Liver (tissue), 9 donors: Measurements from ENCODE around the gene ARHGAP6. TPM values are rescaled to one million over a fixed set of nuclear protein-coding genes. Genes with fewer than 3 reads are reported as not detected.

Experiments used
- DNase-seq: peaks from one replicate; pipeline ENCODE4 v3.0.0-alpha.2; 2017; ENCODE audit warnings: low spot score
- H3K27ac ChIP-seq, 2 donors: one replicate each; pipeline ENCODE4 v1.7.0; 2013; ENCODE audit warnings: inconsistent platforms in 2 of 2, low read length in 2 of 2, control low read depth in 1 of 2, low read depth in 1 of 2, mild to moderate bottlenecking in 1 of 2
- H3K27me3 ChIP-seq, 4 donors: one replicate each; pipeline versions ENCODE4 v1.6.1 to v1.7.0; 2013; ENCODE audit warnings: low read length in 3 of 4, inconsistent platforms in 1 of 4, mild to moderate bottlenecking in 1 of 4, moderate library complexity in 1 of 4; ENCODE audit not compliant: control insufficient read depth in 4 of 4, insufficient read depth in 4 of 4
- H3K36me3 ChIP-seq, 4 donors: one replicate each; pipeline versions ENCODE4 v1.6.1 to v1.7.0; 2013; ENCODE audit warnings: low read length in 3 of 4, mild to moderate bottlenecking in 3 of 4, low read depth in 1 of 4, moderate library complexity in 1 of 4; ENCODE audit not compliant: control insufficient read depth in 4 of 4, insufficient read depth in 3 of 4
- H3K4me1 ChIP-seq, 4 donors: one replicate each; pipeline versions ENCODE4 v1.6.1 to v1.7.0; 2013; ENCODE audit warnings: low read length in 3 of 4, mild to moderate bottlenecking in 3 of 4, moderate library complexity in 1 of 4; ENCODE audit not compliant: control insufficient read depth in 4 of 4, insufficient read depth in 4 of 4
- H3K4me3 ChIP-seq, 3 donors: one replicate each; pipeline versions ENCODE4 v1.6.1 to v1.7.0; 2013; ENCODE audit warnings: low read length in 3 of 3, control low read depth in 1 of 3, low read depth in 1 of 3, mild to moderate bottlenecking in 1 of 3
- H3K9ac ChIP-seq, 2 donors: one replicate each; pipeline ENCODE4 v1.7.0; 2013; ENCODE audit warnings: low read length in 2 of 2, mild to moderate bottlenecking in 2 of 2, moderate library complexity in 2 of 2, control low read depth in 1 of 2, low read depth in 1 of 2
- H3K9me3 ChIP-seq, 4 donors: one replicate each; pipeline versions ENCODE4 v1.6.1 to v1.7.0; 2013; ENCODE audit warnings: low read length in 3 of 4; ENCODE audit not compliant: control insufficient read depth in 4 of 4
- EGR1 ChIP-seq, 2 donors: IDR thresholded peaks; 2 replicates each; pipeline ENCODE4 v1.6.1; 2016 to 2018; ENCODE audit warnings: antibody characterized with exemption in 2 of 2, low read depth in 2 of 2
- FOXA2 ChIP-seq: IDR thresholded peaks from 2 replicates; pipeline ENCODE4 v1.6.1; 2016; ENCODE audit warnings: antibody characterized with exemption
- GABPA ChIP-seq, 2 donors: IDR thresholded peaks in 1 of 2; conservative IDR thresholded peaks in 1 of 2; 2 replicates each; pipeline ENCODE4 v1.6.1; 2016; ENCODE audit warnings: antibody characterized with exemption in 2 of 2, mild to moderate bottlenecking in 1 of 2, moderate library complexity in 1 of 2
- HNF4A ChIP-seq, 2 donors: conservative IDR thresholded peaks; 2 replicates each; pipeline ENCODE4 v1.6.1; 2016; ENCODE audit warnings: antibody characterized with exemption in 2 of 2, mild to moderate bottlenecking in 2 of 2
- NR2F2 ChIP-seq: IDR thresholded peaks from 2 replicates; pipeline ENCODE4 v1.6.1; 2016; ENCODE audit warnings: antibody characterized with exemption
- WGBS: extraction: QIAGEN DNeasy Blood & Tissue Kit; methylation state at CpG from one replicate; pipeline ENCODE4 v1.1.7; 2013; 5-methylcytosine and 5-hydroxymethylcytosine counted together
- polyA plus RNA-seq, 2 donors: library from polyadenylated mRNA; stranded (reverse) in 1 of 2; unstranded in 1 of 2; fragments of 200-250 nt in 1 of 2; fragments of >200 nt in 1 of 2; fragmentation: Nextera tagmentation in 1 of 2; extraction: Ambion mirVana in 1 of 2; gene quantifications; one replicate each; pipeline versions ENCODE4 v1.2.1 to v1.2.3, GENCODE V29; 2013 to 2015
- total RNA-seq, 2 donors: library from RNA; depleted of rRNA; stranded (reverse); fragments of >200 nt; gene quantifications; one replicate each; pipeline ENCODE4 v1.2.3, GENCODE V29; 2014
- TF ChIP-seq, protein P1 (sequence below): IDR thresholded peaks from 2 replicates; pipeline ENCODE4 v1.6.1; 2016; ENCODE audit warnings: antibody characterized with exemption
- TF ChIP-seq, protein P2 (sequence below): fragments of 150-350 bp; IDR thresholded peaks from 2 replicates; pipeline ENCODE4 v1.5.1; 2017; ENCODE audit warnings: improper control_type of control experiment, low read depth, low read length; ENCODE audit not compliant: missing input control
- TF ChIP-seq, protein P3 (sequence below): IDR thresholded peaks from 2 replicates; pipeline ENCODE4 v1.6.1; 2016; ENCODE audit warnings: antibody characterized with exemption
- TF ChIP-seq, protein P4 (sequence below): IDR thresholded peaks from 2 replicates; pipeline ENCODE4 v1.6.1; 2016; ENCODE audit warnings: antibody characterized with exemption
- donor health status: healthy.
- donor health status: healthy.
- donor health status: healthy.
- donor health status: healthy.
- donor health status: healthy.

Gene ARHGAP6
- total and polyA plus RNA-seq, 4 donors = 0.10 to 2.2 (median 0.65) TPM

DNA sequence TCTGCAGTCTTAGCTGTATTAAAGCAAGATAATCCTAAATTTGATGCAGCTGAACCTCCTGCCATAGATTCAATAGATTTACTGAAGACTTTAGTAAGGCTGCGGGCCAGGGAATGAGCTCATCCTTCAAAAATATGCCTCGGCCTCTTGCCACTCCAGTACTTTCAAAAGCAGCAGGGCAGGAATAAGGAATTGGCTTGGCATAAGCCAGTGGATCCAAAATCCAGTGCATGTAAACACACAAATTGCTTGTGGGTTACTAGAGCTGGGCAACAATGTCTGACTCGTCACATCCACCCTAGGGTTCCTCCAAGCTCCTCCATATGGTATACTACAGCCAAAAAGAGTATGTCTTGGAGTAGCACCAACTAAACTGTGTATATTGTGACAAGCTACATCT is 207.6 kb downstream of the ARHGAP6 start:
- H3K4me1 ChIP-seq = no peaks in the 10 kb centered on the region
- no peak overlapping the region for H3K27ac ChIP-seq
- no peaks in the 10 kb centered on the region for H3K9me3 ChIP-seq
- no peaks in the 10 kb centered on the region for H3K36me3 ChIP-seq
- TF ChIP-seq, protein P1, sequence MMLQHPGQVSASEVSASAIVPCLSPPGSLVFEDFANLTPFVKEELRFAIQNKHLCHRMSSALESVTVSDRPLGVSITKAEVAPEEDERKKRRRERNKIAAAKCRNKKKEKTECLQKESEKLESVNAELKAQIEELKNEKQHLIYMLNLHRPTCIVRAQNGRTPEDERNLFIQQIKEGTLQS = no peak
- no peak for DNase-seq
- no peaks in the 10 kb centered on the region for H3K27me3 ChIP-seq
- 82% methylated on average over 3 of the region's 3 CpGs for WGBS
- no peak overlapping the region for H3K9ac ChIP-seq
- no peak overlapping the region for H3K4me3 ChIP-seq

DNA sequence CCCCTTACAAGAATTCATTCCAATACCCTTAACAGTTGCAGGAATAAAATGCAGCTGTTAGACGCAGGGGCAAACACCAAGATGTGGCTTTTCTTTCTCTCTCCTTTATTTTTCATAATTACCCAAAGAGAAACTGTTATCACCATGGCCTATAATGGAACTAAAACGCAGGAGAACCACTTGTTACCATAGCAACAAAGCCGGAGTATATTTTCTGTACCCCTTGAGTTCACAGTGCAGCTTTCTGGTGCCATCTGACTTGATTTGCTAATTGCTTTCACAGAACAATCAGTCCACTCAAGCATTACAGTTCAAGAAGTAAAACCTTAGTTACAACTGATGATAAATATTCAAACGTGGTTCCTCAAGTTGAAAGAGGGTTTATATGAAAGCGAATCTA is 214.6 kb downstream of the ARHGAP6 start:
- Histone ChIP-seq H3K4me1 (no peaks in the 10 kb centered on the region), H3K36me3 (no peaks in the 10 kb centered on the region), H3K9ac (no peak overlapping the region), H3K4me3 (no peak overlapping the region), H3K27me3 (peaks cover 0 to 2% (median 0%) of the 10 kb centered on the region in 4 donors), H3K9me3 (no peaks in the 10 kb centered on the region), H3K27ac (no peak overlapping the region)
- no peak for TF ChIP-seq NR2F2
- TF ChIP-seq, protein P2, sequence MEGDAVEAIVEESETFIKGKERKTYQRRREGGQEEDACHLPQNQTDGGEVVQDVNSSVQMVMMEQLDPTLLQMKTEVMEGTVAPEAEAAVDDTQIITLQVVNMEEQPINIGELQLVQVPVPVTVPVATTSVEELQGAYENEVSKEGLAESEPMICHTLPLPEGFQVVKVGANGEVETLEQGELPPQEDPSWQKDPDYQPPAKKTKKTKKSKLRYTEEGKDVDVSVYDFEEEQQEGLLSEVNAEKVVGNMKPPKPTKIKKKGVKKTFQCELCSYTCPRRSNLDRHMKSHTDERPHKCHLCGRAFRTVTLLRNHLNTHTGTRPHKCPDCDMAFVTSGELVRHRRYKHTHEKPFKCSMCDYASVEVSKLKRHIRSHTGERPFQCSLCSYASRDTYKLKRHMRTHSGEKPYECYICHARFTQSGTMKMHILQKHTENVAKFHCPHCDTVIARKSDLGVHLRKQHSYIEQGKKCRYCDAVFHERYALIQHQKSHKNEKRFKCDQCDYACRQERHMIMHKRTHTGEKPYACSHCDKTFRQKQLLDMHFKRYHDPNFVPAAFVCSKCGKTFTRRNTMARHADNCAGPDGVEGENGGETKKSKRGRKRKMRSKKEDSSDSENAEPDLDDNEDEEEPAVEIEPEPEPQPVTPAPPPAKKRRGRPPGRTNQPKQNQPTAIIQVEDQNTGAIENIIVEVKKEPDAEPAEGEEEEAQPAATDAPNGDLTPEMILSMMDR = no peak
- TF ChIP-seq, protein P3, sequence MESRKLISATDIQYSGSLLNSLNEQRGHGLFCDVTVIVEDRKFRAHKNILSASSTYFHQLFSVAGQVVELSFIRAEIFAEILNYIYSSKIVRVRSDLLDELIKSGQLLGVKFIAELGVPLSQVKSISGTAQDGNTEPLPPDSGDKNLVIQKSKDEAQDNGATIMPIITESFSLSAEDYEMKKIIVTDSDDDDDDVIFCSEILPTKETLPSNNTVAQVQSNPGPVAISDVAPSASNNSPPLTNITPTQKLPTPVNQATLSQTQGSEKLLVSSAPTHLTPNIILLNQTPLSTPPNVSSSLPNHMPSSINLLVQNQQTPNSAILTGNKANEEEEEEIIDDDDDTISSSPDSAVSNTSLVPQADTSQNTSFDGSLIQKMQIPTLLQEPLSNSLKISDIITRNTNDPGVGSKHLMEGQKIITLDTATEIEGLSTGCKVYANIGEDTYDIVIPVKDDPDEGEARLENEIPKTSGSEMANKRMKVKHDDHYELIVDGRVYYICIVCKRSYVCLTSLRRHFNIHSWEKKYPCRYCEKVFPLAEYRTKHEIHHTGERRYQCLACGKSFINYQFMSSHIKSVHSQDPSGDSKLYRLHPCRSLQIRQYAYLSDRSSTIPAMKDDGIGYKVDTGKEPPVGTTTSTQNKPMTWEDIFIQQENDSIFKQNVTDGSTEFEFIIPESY = no peak
- TF ChIP-seq, protein P1 = no peak
- 83% methylated on average over 5 of the region's 5 CpGs for WGBS
- DNase-seq = no peak

DNA sequence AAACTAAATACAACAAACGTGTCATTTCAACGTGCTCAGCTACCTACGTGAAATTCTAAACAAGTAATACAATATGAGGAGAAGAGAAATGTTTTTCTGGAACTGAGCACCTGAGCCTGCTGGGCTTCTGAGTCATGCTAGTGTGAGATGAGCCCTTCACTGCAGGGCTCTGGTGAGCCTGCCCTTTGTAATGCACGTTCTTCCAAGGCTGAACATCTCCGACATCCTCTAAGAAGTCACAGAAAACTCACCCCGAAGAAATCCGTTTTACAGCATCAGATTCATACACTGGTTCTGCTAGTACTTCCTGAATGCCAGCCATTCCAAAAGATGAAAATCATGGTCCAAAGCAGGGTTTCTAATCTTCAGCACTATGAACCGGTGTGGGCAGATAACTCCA is 215.4 kb downstream of the ARHGAP6 start:
- Histone ChIP-seq H3K9me3 (no peaks in the 10 kb centered on the region), H3K27ac (no peak overlapping the region), H3K4me1 (no peaks in the 10 kb centered on the region), H3K4me3 (no peak overlapping the region), H3K36me3 (no peaks in the 10 kb centered on the region), H3K9ac (no peak overlapping the region), H3K27me3 (peaks cover 0 to 2% (median 0%) of the 10 kb centered on the region in 4 donors)
- WGBS = 91% methylated on average over 8 of the region's 8 CpGs
- TF ChIP-seq, protein P2 = no peak
- no peak for TF ChIP-seq HNF4A (conservative IDR thresholded peaks at IDR 0.05)
- TF ChIP-seq GABPA (IDR thresholded peaks at IDR 0.05 in 1 of 2, conservative IDR thresholded peaks at IDR 0.05 in 1 of 2) = no peak
- TF ChIP-seq, protein P4, sequence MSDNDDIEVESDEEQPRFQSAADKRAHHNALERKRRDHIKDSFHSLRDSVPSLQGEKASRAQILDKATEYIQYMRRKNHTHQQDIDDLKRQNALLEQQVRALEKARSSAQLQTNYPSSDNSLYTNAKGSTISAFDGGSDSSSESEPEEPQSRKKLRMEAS = no peak
- TF ChIP-seq EGR1 (IDR thresholded peaks at IDR 0.05; ENCODE audit: low read depth in 2 of 2) = no peak
- no peak for TF ChIP-seq FOXA2
- DNase-seq = no peak
